T-helper 2 cell (primary cell): ENCODE data around the gene EEFSEC.
"Not testable (repeated sequence)": the region's sequence is repeated elsewhere in the genome, so short reads cannot be mapped to it uniquely, and the experiment has no call there.

Experiments
- DNase-seq, 5 experiments: peaks; one replicate each; pipeline versions ENCODE4 v3.0.0 to v3.0.0-alpha.2; 2012 to 2022

The EEFSEC gene

DNA sequence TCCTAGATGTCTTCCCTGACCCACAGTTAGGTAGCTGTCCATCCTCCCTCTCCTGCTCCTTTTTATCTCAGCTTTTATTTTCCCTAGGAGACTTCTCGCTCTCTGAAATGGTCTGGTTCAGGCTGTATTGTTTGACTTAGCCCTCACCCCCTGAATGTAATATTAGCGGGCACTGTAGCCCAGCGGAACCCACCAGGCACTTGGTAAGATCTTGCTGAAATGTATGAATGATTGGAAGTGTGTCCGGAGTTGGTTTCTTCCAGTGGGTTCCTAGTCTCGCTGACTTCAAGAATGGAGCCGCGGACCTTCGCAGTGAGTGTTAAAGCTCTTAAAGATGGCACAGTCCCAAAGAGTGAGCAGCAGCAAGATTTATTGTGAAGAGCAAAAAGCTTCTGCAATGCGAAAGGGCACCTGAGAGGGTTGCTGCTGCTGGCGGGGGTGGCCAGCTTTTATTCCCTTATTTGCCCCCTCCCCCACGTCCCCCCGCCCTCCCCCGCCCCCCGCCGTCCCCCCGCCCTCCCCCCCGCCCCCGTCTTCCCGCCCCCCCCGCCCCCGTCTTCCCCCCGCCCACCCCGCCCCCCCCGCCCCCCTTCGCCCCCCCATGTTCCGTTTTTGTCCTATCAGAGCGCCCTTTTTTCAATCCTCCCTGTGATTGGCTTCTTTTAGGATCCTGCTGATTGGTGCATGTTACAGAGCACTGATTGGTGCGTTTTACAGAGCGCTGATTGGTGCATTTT lies 694 bp upstream of the EEFSEC start:
- peak in 1 of 5 experiments; percentile 87 for DNase-seq

DNA sequence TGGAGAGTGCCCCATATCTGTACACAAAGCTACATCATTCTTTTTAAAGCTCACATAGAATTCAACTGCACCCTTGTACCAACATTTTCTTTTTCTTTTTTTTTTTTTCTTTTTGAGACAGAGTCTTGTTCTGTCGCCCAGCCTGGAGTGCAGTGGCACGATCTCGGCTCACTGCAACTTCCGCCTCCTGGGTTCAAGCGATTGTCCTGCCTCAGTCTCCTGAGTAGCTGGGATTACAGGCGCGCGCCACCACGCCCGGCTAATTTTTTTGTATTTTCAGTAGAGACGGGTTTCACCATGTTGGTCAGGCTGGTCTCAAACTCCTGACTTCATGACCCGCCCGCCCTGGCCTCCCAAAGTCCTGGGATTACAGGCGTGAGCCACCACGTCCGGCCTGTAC lies 1.1 kb downstream of the EEFSEC start:
- not testable (repeated sequence) for DNase-seq

DNA sequence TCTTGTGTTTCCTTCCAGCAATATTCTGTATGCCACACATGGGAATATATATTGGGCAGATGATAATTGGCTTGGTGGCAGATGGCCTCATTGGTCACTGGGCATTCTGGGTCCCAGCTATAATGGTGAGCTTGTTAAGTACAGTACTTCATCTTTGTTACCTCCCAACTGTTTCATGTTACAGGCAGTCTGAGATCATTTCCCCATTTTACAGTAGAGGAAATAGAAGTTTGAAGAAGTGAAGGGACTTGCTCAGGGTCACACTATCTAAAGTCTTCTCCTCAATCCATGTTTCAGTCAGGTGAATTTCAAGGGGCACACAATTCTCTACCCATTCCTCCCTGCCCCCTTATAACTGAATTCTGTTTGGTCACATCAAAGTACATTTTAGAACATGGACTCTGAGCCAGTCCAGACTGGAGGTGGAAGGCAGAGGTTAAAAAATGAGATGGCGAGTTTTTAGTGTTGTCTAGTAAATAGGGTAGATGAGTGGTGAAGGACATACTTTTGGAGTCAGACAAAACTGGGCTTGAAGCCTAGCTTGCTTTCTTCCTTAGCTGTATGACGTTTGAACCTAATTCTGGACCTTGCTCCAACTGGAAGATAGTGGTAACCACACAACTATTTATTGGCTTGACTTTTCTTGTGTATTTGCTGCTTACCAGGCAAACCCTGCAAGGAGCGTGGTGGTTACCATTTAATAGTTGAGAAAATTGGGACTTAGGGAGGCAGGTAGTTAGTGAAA lies 2.5 kb downstream of the EEFSEC start:
- no peak for DNase-seq

DNA sequence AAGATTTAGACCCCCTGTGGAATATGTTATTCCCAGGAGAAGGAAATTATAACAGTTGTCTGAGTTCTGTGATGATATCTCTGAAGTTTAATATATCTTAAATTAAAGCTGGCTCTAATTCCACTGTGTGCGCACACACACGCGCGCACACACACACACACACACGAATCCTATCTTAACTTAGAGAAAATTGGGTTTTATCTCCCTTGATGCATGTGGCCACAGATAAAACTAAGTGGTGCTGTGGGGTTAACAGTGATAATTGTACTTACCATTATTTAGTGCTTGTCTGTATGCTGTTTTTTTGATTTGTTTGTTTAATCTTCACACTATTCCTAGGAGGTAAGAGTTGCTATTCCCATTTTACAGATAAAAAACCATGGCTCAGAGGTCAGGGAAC lies 7.4 kb downstream of the EEFSEC start:
- DNase-seq, result no peak

DNA sequence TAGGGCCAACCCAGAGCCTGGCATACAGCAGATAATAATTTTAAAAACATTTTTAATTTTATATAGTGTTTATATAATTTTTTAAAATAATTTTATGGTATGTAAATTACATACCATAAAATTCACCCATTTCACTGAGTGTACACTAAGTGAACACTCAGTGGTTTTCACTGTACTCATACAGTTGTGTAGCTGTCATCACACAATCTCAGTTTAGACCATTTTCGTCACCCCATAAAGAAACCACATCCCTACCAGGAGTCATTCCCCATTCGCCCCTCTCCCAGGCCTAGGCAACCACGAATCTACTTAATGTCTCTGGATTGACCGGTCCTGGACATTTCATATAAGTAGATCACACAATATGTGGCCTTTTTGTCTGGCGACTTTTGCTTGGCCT lies 10.2 kb downstream of the EEFSEC start:
- peak in 1 of 5 experiments; percentile 46 for DNase-seq

DNA sequence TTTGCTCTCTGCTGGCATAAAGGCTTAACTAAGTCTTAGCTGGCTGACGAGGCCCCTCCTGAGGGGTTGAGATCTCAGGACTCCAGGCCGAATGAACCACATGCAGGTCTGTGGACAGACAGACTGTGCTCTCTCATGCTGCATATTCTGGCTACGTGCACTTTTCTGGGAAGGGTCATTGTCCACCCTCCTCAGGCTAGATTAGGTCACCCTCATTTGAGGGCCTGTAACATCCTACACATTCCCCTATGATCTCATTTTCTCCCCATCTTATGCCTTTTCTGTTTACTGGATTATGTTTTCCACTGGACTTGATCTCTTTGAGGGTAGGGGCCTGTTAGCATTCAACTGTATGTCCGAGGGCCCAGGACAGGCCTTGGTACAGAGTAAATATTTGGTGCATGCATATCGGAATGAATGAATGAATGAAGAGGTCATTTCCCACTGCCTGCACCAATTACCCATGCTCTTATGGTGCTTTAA lies 13.7 kb downstream of the EEFSEC start:
- no peak for DNase-seq

DNA sequence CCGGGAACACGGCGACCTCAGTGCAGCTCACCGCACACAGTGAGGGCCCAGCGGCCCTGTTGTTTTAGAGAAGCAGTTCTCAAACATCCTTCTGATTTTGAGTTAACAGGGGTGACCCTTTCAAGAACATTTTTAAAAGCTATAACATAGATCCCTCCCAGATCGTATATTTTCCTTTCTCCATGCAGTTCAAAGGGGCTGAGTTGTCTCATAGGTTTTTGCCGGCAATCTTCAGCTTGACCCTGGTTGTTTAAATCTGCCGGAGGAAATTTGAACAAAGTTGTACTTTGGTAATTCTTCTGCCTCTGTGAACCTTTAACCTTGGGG lies 14.3 kb downstream of the EEFSEC start:
- no peak for DNase-seq

DNA sequence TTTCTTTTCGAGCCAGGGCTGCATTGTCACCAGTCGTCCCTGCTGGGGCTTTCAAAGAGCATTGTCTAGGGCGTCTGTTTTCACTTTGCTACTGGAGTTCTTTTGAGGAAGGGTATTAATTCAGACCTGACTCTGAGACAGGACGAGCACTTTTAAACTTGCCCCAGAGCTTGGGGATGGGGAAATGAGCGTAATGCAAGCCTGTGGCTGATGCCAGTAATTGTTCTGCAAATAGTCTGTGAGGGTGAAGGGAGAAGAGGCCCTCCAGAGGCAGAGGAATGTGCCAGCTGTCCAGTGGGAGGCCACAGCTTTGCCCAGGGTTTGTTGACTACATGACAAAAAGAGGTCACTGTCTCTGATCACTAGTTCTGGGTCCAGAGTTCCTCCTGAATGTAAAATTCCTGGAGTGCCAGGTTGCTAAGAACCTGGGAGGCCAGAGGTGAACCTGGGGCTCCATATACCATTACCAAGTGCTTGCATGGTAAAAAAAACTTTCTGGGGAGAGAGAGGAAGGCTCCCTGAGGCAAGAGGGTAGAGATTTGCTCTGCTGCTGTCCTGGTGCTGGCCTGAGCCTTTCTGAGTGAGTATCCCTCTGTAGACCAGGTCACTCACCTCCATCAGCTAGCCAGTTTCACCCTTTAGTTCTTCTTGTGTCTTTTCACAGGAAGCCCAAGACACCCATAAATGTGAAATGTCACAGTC lies 14.8 kb downstream of the EEFSEC start:
- DNase-seq, result no peak

DNA sequence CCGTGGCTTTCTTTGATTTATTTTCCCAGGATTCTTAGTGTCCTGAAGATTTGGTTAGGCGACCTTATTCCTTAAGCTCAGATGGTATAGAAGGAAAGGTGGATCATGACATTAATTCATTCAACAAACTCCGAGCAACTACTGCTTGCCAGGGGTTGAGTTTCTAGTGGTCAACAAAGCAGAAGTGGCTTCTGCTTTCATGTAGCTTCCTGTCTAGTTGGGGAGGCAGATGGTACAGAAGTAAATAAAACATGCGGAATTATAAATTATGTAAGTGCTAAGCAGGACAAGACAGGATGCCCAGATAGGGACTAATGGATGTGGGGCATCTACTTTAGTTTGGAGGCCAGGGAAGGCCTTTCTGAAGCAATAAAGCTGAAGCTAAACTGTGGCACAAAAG lies 15.6 kb downstream of the EEFSEC start:
- no peak for DNase-seq

DNA sequence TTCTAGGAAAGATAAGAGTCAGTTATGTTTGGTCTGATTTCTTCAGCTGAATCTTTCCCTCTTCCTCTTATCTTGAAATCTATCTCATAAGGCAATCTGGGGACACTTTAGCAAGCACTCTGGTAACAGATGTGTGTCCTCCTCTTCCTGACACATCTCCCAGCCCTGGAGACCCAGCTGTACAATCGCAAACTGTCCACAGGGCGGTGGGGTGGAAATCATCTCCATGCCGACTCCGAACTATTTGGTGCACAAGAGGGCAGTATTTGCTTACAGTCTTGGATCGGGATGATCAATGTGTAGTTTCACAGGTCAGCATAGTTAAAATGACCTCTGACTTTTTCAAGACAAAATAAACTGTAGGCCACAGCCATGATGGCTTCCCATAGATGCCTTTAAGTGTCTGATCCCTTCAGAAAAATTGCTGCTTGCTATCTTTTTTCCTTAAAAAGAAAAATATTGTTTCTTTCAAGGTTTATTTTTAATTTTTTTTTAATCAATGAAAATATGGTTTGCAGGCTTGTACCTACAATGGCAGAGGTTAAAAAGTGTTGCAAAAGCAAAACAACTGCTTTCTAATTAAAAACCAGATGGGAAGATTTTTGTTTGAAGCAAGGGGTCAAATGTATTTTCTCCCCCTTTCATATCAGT lies 17.7 kb downstream of the EEFSEC start:
- DNase-seq, result peak in 1 of 5 experiments; percentile 24

DNA sequence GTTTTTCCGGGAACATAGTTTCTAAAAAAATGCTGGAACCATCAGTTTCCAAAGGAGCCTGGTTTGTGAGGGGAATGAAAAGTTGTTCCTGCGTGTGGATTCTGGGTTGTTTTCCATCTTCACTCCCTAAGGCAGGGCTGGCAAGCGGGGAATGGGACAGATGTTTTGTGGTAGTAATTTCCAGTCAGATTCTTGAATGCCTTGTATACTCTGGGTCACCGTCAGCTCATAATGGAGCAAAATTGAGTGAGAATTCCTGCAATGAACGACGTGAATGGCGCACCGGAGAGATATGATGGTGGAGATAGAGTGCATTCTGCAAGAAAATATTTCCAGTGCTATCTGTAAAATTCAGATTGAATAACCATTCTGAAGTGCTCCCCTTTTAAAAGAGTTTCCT lies 19.9 kb downstream of the EEFSEC start:
- no peak for DNase-seq

DNA sequence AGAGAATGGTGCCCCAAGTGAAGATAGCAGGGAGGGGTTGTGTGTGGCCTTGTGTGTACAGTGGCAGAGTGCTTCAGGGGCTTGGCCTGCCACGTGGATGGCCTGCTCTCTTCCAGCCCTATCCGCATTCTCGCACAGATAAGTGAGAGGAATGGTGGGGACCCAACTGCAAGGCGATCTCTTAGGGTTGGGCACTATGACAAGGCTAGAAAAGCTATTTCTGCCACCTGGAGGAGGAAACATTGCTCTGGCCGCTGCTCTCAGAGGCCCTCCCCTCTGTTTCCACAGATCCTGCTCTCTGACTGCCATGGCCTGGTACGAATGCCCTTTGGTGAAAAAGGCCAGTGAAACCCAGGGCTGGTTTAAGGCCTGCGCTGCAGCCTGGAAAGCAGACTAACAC lies 20.6 kb downstream of the EEFSEC start:
- no peak for DNase-seq

DNA sequence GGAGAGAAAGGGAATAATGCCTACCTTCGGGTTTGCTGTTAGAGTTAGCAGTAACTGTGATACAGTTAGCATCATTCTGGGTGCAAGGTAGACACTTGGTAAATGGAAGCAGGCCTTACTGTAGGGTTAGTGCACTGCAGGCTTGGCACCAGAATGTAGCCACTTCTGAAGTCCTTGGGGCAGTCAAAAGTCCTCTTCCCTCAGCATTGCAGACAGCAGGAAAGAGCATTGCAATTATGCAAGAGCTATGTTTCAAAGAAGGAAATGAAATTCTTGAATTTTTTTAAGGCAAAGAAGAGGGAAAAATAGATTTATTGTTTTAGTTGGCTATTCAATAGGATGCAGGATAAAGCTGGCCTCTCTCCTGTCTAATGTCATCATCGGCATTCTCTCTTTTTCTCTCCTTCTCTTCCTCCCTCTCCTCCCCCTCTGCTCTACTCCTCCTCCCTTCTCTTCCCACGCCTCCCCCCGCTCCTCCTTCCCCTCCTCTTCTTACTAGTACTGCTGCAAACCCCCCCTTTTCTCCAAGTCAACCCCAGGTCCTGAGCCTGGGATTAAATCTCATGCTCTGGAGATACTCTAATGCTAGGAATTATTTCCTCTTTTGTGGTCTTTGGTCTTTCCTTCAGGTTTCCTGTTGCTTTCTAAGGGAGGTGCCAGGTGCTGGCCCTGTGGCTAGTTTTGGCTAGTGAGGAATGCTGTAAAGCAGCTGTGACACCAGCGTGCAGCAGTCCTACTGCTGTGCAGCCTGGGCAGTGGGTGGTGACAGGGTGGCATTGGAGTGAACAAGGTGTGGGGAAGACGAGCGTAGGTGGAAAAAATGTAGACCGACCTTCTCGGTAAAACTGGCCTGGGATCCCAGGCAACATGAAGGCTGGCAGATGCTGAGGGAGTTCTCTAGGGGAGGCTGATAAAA lies 21.7 kb downstream of the EEFSEC start:
- no peak for DNase-seq

DNA sequence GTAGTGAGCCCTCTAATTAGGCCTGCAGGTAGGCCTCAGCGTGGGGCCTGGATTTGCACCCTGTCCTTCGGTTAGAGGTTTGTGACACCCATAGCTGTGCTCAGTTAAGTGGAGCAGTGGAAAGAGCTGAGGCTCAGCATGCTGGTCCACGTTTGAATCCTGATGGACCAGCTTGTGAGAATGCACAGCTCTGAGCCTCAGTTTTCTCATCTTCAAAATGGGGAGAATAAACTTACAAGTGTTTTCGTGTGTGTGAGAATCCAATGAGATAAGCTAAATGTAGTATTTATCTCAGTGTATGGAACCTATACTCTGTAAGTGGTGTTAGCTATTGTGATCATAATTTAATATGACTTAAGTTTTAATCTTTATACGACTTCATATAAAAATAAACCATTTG lies 22.5 kb downstream of the EEFSEC start:
- DNase-seq, result no peak

DNA sequence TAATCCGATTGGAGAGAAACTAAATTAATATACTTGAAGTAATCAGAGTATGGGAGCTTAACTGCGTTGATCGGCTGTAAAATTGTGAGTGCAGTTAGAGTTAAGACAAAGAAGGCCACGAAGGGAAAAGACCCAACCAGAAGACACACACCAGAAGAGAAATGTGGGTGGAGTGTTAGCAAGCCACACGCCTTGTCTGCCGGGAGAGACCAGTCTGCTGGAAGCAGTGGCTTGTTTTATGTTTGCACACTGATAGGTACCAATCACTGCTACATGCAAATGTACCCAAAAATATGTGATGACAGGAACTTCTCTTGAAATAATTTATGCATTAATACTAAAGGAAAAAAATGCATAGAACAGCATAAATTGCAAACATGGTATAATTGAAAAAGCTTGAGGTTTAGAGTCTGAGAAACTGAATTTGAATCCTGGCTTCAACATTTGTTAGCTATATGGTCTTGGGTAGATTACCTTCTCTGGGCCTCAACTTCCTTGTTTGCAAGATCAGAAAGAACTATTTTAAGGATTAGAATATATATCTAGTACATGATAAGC lies 23.1 kb downstream of the EEFSEC start:
- no peak for DNase-seq

DNA sequence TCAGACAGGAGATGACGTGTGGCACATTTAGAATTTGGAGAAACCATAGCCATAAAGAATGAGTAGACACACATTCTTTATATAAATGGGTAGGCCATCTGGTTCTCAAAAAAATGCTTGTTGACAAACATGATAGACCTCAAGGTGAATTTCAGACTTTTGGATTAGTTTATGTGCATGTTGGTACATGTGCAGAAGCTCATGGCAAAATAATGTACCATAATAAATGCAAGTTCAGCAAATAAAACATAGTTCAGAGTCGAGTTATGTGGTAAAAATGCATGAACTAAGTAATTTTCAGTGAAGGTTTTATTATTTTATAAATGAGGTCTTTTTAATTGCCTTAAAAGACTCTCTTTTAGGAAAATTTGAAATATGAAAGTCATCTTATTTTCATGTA lies 24.6 kb downstream of the EEFSEC start:
- no peak for DNase-seq

DNA sequence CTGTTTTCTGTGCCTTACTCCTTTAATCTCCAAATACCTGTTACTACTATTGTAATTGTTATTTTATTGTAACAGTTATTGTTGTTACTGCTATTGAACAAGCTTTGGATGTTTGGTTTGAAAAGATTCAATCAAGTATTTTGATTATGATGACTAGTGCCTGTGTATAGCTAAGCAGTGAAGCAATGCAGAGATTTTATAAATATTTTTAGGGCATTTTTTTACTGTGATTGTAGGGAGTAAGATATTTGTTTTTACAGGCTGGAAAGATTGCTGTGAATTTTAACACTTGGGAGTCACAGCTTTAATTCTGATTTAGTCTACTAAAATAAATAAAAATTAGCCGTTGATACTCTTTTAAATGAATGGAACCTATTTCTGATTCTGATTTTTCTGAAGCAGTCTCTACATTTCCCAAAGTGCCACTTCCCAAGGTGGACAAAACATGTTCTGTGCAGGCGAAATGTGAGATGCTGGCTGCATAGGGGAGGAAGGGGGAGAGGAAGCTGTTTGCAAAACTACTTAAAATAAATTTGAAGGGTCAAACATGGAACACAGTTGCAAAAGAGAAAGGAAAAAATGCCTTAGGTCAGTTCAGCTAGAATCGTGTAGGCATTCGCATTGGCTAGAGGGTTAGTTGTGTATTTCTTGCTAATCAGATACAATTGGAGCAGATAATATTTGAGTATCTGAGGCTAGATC lies 25.7 kb downstream of the EEFSEC start:
- no peak for DNase-seq

DNA sequence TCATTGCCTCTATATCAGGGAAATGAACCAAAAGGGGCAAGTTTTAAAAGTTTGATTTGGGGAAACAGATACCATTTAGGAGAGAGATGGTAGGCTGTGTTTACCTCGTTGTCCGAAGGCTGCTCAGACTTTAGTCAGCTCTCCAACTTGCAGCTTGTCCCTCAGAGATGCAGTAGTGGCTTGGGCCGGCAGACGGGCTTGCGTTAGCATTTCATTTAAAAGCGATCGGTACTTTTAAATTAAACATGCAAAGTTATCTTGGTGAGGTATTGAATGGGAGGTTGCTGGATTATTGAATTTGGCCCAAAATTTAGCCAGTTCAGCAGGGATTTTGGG lies 26.2 kb downstream of the EEFSEC start:
- no peak for DNase-seq

DNA sequence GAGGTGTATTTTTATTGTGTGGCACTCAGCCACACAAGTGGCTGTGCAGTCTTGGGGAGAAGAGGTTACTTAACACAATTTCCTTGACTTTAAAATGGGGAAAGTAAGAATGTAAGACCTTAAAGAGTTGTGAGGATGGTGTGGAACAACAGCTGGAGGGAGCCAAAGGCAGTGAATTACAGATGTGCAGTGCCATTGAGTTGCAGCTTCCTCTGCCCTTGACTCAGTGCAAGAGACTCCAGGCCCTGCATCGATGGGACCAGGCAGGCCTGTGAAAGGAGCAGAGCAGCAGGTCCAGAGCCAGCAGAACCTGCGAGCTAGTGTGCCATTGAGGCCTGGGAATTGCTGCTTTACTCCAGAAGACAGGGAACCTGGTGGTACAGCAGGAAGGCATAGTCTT lies 27.2 kb downstream of the EEFSEC start:
- DNase-seq, result peak in 1 of 5 experiments; percentile 24

DNA sequence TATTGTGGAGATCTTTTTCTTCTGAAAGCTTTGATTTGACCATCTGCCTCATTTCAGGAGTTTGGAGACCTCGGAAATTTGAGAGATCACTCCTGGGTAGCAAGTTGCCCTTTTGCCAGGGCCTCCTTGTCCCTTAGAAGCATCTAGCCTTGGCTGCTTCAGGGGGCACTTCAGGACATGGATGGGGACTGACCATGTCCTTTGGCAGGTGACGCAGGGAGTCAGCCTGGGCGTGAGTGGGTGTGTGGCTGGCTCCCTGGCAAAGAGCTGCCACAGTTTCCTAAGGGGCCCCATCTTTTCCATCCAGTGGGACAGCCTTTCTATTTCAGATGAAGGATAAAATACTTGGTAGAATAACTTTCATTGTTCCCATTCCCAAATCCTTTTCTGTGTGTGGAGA lies 27.6 kb downstream of the EEFSEC start:
- DNase-seq, result no peak

DNA sequence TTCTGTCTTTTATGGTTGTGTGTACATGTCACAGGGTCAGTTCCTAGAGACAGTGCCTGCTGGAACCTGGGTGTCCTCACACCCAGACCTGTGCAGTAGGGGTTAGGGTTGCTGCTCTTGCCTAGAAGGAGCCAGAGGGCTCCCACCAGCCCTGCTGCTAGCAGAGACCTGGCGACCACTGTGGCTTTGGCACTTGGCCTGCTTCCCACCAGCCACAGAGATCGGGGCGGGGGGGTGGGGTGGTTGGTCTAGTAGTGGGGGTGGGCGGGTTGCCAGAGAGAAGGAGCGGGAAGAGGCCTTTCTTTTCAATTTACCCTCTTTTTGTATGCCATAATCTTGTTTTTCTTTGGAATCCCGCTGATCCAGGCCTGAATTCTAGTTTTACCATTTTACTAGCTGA lies 29.4 kb downstream of the EEFSEC start:
- no peak for DNase-seq
